IPS DF 6.9 (cell line): Measurements from ENCODE around the gene PTGES3L.
"Not testable (repeated sequence)": the region's sequence is repeated elsewhere in the genome, so short reads cannot be mapped to it uniquely, and the experiment has no call there.

Experiments
- DNase-seq: peaks from one replicate; pipeline ENCODE4 v3.0.0-alpha.2; 2013; ENCODE audit warnings: low read depth, low spot score
- H3K27ac ChIP-seq: one replicate; pipeline ENCODE4 v1.5.1; 2013; ENCODE audit warnings: low read length, control low read depth
- H3K27me3 ChIP-seq: 2 replicates; pipeline ENCODE4 v1.6.1; 2013; ENCODE audit warnings: mild to moderate bottlenecking, low read length; ENCODE audit not compliant: control insufficient read depth, insufficient read depth
- H3K36me3 ChIP-seq: 2 replicates; pipeline ENCODE4 v1.6.1; 2013; ENCODE audit warnings: low read length; ENCODE audit not compliant: control insufficient read depth, insufficient read depth
- H3K4me1 ChIP-seq: 2 replicates; pipeline ENCODE4 v1.6.1; 2013; ENCODE audit warnings: low read length; ENCODE audit not compliant: control insufficient read depth, insufficient read depth
- H3K4me3 ChIP-seq: 2 replicates; pipeline ENCODE4 v1.5.1; 2013; ENCODE audit warnings: mild to moderate bottlenecking, low read length
- H3K9me3 ChIP-seq: 2 replicates; pipeline ENCODE4 v1.6.1; 2013; ENCODE audit warnings: low read length, inconsistent platforms; ENCODE audit not compliant: control insufficient read depth, insufficient read depth
- WGBS: extraction: QIAGEN DNeasy Blood & Tissue Kit; methylation state at CpG from one replicate; pipeline ENCODE4 v1.1.7; 2013; ENCODE audit warnings: mixed read lengths, missing lambda C conversion rate; ENCODE audit not compliant: insufficient read length, insufficient coverage; 5-methylcytosine and 5-hydroxymethylcytosine counted together

The PTGES3L gene

DNA sequence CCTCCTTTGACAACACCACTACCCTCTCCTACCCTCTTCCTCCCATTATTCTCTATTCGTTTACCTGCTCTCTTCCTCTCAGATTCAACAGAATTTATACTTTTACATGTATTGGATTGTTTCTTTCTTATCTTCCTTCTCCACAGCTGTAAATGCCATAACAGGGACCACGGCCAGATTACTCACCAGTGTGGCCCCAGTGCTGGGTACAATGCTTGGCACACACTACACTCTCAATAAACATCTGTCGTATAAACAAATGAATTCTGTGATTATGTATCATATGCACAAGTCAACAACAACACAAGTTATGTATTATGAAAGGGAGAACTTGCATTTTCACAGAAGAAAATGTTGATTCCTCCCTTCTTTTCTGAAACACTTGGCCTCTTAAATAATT lies 35.7 kb downstream of the PTGES3L start:
- WGBS = 100% methylated on average over 1 of the region's 3 CpGs
- no peak overlapping the region for H3K27ac ChIP-seq
- no peaks in the 10 kb centered on the region for H3K4me1 ChIP-seq
- peaks cover 2% of the 10 kb centered on the region; the same call in 1 of the 2 replicates for H3K36me3 ChIP-seq
- no peak overlapping the region for H3K4me3 ChIP-seq
- H3K27me3 ChIP-seq = no peaks in the 10 kb centered on the region
- no peaks in the 10 kb centered on the region for H3K9me3 ChIP-seq
- DNase-seq = no peak

DNA sequence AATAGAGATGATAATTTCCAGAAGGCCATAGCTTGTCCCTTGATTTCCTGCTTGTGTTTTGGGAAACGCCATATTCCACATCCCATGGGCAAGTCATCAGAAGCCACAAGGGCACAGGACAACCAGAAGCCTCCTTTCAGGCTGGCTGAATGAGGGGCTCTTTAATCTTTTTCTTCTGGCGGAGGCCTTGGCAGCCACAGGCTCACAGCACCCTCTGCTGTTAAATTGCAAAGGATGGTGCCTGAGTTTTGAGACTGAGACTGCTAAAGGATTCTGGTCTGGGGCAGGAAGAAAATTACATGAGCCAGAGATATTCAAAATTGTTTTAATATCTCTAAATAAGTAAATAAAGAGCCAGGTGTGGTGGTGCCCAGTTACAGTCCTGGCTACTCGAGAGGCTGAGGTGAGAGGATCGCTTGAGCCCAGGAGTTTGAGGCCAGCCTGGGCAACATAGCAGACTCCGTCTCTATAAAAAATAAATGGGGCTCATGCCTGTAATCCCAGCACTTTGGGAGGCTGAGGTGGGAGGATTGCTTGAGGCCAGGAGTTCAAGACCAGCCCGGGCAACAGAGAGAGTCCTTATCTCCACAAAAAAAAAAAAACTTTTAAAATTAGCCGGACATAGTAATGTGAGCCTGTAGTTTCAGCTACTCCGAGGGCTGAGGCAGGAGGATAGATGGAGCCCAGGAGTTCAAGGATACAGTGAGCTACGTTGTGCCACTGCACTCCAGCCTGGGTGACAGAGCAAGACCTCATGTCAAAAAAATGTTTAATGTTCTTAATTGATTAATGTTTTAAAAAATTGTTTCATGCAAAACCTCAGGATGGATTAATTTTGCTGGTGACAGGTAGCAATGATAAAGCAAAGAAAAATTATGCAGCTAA lies 41.9 kb downstream of the PTGES3L start:
- no peak overlapping the region for H3K27ac ChIP-seq
- DNase-seq = no peak
- WGBS = no CpG with 5 or more reads among the region's 9 CpGs
- H3K9me3 ChIP-seq = no peaks in the 10 kb centered on the region
- H3K27me3 ChIP-seq = no peaks in the 10 kb centered on the region
- no peaks in the 10 kb centered on the region for H3K4me1 ChIP-seq
- no peaks in the 10 kb centered on the region for H3K36me3 ChIP-seq
- no peak overlapping the region for H3K4me3 ChIP-seq

DNA sequence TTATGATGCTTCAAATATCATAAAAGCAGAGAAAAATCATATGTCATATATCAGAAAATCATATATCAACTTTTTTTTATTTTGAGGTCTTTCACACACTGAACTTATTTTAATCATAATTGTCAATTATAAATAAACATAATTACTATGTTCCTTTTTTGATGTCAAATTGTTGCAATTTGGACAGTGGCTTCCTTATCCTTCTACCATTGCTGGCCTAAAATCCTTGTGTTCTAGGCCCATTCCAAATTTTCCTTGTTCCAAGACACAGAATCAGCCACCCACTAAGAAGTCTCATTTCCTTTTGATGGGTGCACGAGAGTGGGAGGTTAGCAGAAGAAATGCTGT lies 50.4 kb downstream of the PTGES3L start:
- Histone ChIP-seq H3K4me3 (no peak overlapping the region), H3K36me3 (no peaks in the 10 kb centered on the region), H3K9me3 (no peaks in the 10 kb centered on the region), H3K27me3 (no peaks in the 10 kb centered on the region), H3K27ac (no peak overlapping the region), H3K4me1 (peaks cover 5% of the 10 kb centered on the region)
- WGBS = no CpG with 5 or more reads among the region's 1 CpG
- DNase-seq = no peak

DNA sequence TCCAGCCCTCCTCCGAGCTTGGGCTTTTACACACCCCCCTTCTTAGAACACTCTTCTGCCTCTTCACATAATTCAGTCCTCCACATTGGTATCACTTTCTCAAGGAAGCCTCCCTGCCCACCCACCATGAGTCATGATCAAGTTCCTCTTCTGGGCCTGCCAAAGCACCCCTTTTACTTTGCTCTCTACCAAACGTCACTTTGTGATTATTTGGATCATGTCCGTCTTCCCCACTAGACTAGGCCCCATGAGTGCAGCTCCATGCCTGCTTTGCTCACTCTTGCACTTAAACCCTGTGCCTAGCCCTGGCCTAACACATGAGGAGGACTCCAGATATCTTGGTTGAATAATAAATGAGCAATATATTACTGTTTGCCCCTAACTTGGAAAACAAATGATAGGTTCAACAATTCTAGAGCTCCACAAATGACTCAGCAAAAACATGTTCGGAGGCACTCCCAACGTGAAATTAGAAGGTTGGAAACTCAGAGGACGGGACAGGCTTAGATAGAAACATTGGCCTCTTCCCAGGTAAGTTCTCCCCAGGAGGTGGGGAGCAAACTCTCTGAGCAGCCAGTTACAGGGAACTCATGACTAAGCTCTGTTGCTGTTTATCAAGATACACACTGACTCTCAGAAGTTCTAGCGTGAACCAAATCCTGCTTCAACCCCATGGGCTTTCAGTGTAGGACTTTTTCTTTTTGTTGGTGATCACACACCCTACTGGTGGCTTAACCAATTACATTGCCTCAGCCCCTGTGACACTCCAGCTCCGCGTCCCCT lies 51.0 kb downstream of the PTGES3L start:
- H3K27ac ChIP-seq = no peak overlapping the region
- WGBS = no CpG with 5 or more reads among the region's 9 CpGs

DNA sequence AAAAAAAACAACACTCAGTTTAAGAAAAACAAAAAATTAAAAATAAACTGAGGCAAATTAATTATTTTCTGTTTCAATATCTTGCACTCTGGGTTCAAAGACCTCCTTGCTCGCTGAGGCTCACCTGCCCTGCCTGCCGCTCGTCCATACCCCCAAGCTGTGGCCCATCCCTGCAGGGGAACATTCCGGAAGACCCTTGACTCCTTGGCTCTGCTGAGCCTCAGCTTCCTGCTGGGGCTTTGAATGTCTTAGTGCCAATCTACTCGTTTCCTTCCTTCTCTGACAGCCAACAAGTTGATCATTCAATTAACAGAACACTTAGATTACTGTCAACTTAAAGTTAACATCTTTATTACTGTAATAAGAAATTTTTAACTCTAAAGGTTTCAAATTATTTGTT lies 55.0 kb downstream of the PTGES3L start:
- no peaks in the 10 kb centered on the region for H3K27me3 ChIP-seq
- no peak overlapping the region for H3K4me3 ChIP-seq
- no peaks in the 10 kb centered on the region for H3K9me3 ChIP-seq
- WGBS = no CpG with 5 or more reads among the region's 5 CpGs
- H3K36me3 ChIP-seq = no peaks in the 10 kb centered on the region
- H3K27ac ChIP-seq = no peak overlapping the region
- no peak for DNase-seq
- H3K4me1 ChIP-seq = peaks cover 5% of the 10 kb centered on the region

More for the DNA sequence above, 51.0 kb downstream of the PTGES3L start:
- H3K4me1 ChIP-seq = peaks cover 5% of the 10 kb centered on the region
- no peaks in the 10 kb centered on the region for H3K27me3 ChIP-seq
- no peaks in the 10 kb centered on the region for H3K36me3 ChIP-seq
- DNase-seq = peak; percentile 74
- no peaks in the 10 kb centered on the region for H3K9me3 ChIP-seq
- no peak overlapping the region for H3K4me3 ChIP-seq

DNA sequence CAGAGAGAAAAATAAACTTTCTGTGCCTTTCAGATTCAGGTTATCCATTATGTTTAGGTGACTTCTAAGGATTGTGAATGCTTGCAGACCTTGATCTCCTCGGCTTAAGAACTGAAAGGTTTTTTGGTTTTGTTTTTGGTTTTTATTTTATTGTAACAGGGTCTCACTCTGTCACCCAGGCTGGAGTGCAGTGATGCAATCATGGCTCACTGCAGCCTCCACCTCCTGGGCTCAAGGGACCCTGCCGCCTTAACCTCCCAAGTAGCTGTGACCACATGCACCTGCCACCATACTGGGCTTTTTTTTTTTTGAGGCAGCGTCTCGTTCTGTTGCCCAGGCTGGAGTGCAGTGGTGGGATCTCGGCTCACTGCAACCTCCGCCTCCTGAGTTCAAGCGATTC lies 56.4 kb downstream of the PTGES3L start:
- H3K9me3 ChIP-seq, H3K27ac ChIP-seq, H3K27me3 ChIP-seq, H3K4me3 ChIP-seq, H3K4me1 ChIP-seq, H3K36me3 ChIP-seq, DNase-seq: not testable (repeated sequence)
- WGBS = no CpG with 5 or more reads among the region's 7 CpGs

DNA sequence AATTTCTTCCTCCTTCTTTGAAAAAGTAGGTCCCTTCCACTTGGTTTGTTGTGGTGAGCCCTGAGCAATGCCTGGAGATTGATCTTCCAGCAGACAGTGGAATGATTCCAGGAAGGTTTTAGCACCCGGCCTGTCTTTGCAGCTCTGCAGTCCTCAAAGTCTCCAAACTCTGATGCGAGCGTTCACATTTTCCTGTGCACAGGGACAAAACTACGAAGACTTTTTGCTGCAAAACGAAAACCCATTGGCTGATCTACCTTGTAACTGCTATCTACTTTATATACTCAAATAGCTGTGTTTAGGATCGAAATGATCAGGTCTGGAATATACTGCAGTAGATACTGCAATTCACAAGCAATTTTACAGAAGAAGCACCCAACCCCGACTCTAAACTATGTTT lies 57.6 kb downstream of the PTGES3L start:
- Histone ChIP-seq H3K4me3 (no peak overlapping the region), H3K4me1 (peaks cover 1% of the 10 kb centered on the region; the same call in 1 of the 2 replicates), H3K27me3 (no peaks in the 10 kb centered on the region), H3K9me3 (no peaks in the 10 kb centered on the region), H3K36me3 (no peaks in the 10 kb centered on the region), H3K27ac (no peak overlapping the region)
- no CpG with 5 or more reads among the region's 7 CpGs for WGBS
- DNase-seq = no peak

DNA sequence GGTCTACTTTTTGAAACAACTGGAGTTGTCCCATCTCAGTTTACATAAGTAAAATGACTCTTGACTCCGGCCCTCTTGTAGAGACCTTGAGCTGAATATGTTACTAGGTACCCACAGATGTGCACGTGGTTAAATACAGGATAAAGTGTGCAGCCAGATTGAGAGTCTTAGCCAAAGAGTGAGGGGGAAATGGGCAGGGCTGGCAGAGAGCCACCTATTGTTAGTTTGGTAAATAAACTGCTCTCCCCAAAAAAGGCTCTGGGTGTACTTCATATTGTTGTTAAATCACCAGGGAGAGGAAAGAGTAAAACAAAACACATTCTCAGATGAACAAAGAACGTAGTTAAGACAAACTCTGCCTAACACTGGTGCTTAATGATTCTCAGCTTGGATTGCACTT lies 59.0 kb downstream of the PTGES3L start:
- no CpG with 5 or more reads among the region's 3 CpGs for WGBS
- H3K36me3 ChIP-seq = no peaks in the 10 kb centered on the region
- peaks cover 1% of the 10 kb centered on the region; the same call in 1 of the 2 replicates for H3K4me1 ChIP-seq

DNA sequence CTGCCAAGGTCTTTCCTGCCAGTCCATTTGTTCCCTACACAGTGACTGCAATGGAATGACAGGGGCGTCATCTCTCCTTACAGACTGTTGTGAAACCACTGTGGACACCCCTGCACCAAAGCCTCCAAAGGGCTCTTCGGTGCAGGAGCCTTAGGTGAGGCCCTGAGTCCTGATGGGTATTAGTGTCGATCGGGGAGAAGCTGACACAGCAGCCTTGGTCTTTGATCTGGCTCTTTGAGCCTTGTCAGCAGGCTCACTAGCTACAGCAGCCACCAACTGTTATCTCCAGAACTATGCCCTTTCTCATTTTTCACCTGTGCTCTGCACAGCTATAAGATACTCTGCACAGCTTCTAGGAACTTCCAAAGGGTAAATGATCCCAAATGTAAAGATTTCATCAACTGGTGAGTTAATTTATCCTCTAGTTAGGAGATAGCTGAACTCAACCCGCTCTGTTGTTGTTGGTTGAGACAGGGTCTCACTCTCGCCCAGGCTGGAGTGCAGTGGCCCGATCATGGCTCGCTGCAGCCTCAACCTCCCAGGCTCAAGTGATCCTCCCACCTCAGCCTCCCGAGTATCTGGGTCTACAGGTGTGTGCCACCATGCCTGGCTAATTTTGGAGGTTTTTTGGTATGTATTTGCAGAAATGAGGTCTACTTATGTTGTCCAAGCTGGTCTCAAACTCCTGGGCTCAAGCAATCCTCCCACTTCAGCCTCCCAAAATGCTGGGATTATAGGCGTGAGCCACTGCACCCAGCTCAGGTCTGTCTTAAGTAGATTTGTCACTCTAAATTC lies 59.6 kb downstream of the PTGES3L start:
- Histone ChIP-seq H3K9me3 (no peaks in the 10 kb centered on the region), H3K27me3 (no peaks in the 10 kb centered on the region), H3K4me3 (no peak overlapping the region), H3K27ac (no peak overlapping the region), H3K4me1 (peaks cover 1% of the 10 kb centered on the region; the same call in 1 of the 2 replicates), H3K36me3 (no peaks in the 10 kb centered on the region)
- WGBS = no CpG with 5 or more reads among the region's 10 CpGs
- DNase-seq = no peak

More for the DNA sequence above, 59.0 kb downstream of the PTGES3L start:
- no peak overlapping the region for H3K4me3 ChIP-seq
- H3K27ac ChIP-seq = no peak overlapping the region
- DNase-seq = no peak
- no peaks in the 10 kb centered on the region for H3K27me3 ChIP-seq
- H3K9me3 ChIP-seq = no peaks in the 10 kb centered on the region

DNA sequence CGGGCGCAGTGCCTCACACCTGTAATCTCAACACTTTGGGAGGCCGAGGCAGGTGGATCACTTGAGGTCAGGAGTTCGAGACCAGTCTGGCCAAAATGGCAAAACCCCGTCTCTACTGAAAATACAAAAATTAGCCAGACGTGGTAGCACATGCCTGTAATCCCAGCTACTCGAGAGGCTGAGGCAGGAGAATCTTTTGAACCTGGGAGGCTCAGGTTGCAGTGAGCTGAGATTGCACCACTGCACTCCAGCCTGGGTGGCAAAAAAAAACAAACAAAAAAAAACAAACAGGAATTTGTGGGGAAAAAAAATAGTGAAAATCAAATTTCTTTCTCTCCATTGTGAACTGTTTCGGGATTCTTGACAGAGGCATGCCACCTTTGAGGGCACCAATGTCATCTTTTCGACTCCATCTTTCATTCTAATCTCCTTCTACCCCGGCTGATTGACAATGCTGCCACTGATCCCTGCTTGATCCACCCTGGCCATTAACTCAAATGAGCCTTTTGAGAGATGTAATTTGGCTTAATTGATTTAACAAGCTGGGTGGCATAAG lies 60.3 kb downstream of the PTGES3L start:
- not testable (repeated sequence) for H3K27ac ChIP-seq, H3K4me3 ChIP-seq, H3K36me3 ChIP-seq, H3K27me3 ChIP-seq, H3K9me3 ChIP-seq, H3K4me1 ChIP-seq, DNase-seq
- WGBS = no CpG with 5 or more reads among the region's 10 CpGs
